Brain microvascular endothelial cell (primary cell): Measurements from ENCODE around the gene ACTRT3.

Source experiments
- DNase-seq: peaks from one replicate; pipeline ENCODE4 v3.0.0-alpha.2; 2020
- H3K27ac ChIP-seq: fragments of 250-450 bp; sonication (Bioruptor Pico); 2 replicates; pipeline ENCODE4 v1.5.1; 2020; ENCODE audit warnings: mild to moderate bottlenecking, moderate library complexity
- H3K27me3 ChIP-seq: fragments of 250-450 bp; sonication (Bioruptor Pico); replicated peaks from 2 replicates; pipeline ENCODE4 v1.5.1; 2020; ENCODE audit warnings: mild to moderate bottlenecking
- H3K36me3 ChIP-seq: fragments of 250-450 bp; sonication (Bioruptor Pico); replicated peaks from 2 replicates; pipeline ENCODE4 v1.5.1; 2020; ENCODE audit warnings: mild to moderate bottlenecking
- H3K4me3 ChIP-seq: 2 replicates; pipeline ENCODE4 v1.5.1; 2011; ENCODE audit warnings: low read depth, mild to moderate bottlenecking, control low read depth, low read length, moderate library complexity
- CTCF ChIP-seq: IDR thresholded peaks from 2 replicates; pipeline ENCODE4 v1.5.1; 2011; ENCODE audit warnings: low read depth, mild to moderate bottlenecking, moderate library complexity, low read length, control low read depth, inconsistent platforms; ENCODE audit errors: missing control alignments
- in situ Hi-C: cut with HindIII; loops from 2 replicates; pipeline ENCODE4 v1.10.0; 2017; ENCODE audit warnings: low sequenced_read_pairs, low pct_ligation_motif_present

ACTRT3 gene

GRCh38 chr3:169790687-169791429, 21.5 kb upstream of the ACTRT3 start:
- in situ Hi-C loops, result no loop called here
- no peak overlapping the region for H3K27ac ChIP-seq
- no peak overlapping the region for H3K4me3 ChIP-seq
- no peaks in the 10 kb centered on the region for H3K27me3 ChIP-seq
- no peak for TF ChIP-seq CTCF
- DNase-seq, result no peak
- H3K36me3 ChIP-seq, result peaks cover 24% of the 10 kb centered on the region

DNA sequence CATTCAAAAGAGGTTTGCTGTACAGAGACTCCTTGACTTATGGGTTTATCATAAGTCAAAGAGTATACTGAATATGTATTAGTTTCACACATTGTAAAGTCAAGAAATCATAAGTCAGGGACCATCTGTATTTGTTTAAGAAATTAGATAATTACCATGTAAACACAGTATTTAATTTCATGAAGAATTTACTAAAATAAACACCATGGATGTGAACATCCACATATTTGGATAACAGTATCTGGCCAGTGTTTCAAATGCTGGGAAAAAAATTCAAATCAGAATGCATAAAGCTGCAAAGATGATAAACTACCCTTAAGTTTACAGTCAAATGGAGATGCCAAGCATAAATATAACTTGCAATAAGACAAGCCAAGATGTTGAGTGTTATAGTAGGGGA, 20.9 kb upstream of the ACTRT3 start:
- DNase-seq, result no peak
- Histone ChIP-seq H3K27ac (no peak overlapping the region), H3K4me3 (no peak overlapping the region), H3K36me3 (peaks cover 27% of the 10 kb centered on the region), H3K27me3 (no peaks in the 10 kb centered on the region)
- TF ChIP-seq CTCF, result no peak
- in situ Hi-C loops, result no loop called here

DNA sequence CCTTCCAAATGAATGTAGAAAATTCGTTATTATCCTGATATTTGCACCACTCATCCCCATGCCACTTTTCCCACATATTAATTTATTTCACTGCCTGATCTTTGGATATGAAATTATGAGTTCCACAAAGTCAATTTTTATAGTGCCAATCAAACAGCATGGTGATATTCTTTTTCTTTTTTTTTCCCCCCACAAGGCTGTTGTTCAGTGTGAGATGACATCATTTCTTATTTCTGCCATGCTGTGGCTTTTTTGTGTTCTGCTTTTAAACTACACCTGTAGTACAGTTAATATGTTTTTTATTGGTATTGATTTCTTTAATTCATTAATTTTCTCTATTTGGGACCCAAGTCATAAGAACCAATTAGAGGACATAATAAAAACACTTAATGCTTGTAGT, 18.4 kb upstream of the ACTRT3 start:
- H3K27ac ChIP-seq, result no peak overlapping the region

GRCh38 chr3:169787120-169787519, 17.8 kb upstream of the ACTRT3 start:
- in situ Hi-C loops, result no loop called here
- Histone ChIP-seq H3K36me3 (peaks cover 34% of the 10 kb centered on the region), H3K27me3 (no peaks in the 10 kb centered on the region), H3K4me3 (no peak overlapping the region), H3K27ac (no peak overlapping the region)
- TF ChIP-seq CTCF, result no peak
- no peak for DNase-seq

More for the DNA sequence above, 18.4 kb upstream of the ACTRT3 start:
- no peak for DNase-seq
- peaks cover 35% of the 10 kb centered on the region for H3K36me3 ChIP-seq
- H3K4me3 ChIP-seq, result no peak overlapping the region
- no peak for TF ChIP-seq CTCF
- no peaks in the 10 kb centered on the region for H3K27me3 ChIP-seq
- in situ Hi-C loops, result no loop called here

GRCh38 chr3:169781209-169781855, 12.0 kb upstream of the ACTRT3 start:
- DNase-seq, result no peak
- Histone ChIP-seq H3K27ac (no peak overlapping the region), H3K4me3 (no peak overlapping the region), H3K27me3 (no peaks in the 10 kb centered on the region), H3K36me3 (peaks cover 57% of the 10 kb centered on the region)
- TF ChIP-seq CTCF, result no peak
- in situ Hi-C loops, result no loop called here
